Panc1 (cell line): ENCODE data around the gene AGO1.

Experiments
- CTCF ChIP-seq: fragments of 450-650 bp; IDR thresholded peaks from 2 replicates; pipeline ENCODE4 v1.5.1; 2017; ENCODE audit warnings: mild to moderate bottlenecking
- POLR2AphosphoS5 ChIP-seq: IDR thresholded peaks from 2 replicates; pipeline ENCODE4 v1.6.1; 2012; ENCODE audit warnings: mild to moderate bottlenecking, low read depth, low read length, moderate library complexity
- REST ChIP-seq, 2 experiments: IDR thresholded peaks; 2 replicates each; pipeline ENCODE4 v1.6.1; 2011 to 2012; ENCODE audit warnings: low read depth in 2 of 2, control low read depth in 1 of 2, low read length in 1 of 2, mild to moderate bottlenecking in 1 of 2, moderate library complexity in 1 of 2; ENCODE audit not compliant: insufficient read depth in 1 of 2
- SIN3A ChIP-seq: IDR thresholded peaks from 2 replicates; pipeline ENCODE4 v1.6.1; 2012; ENCODE audit warnings: low read depth, mild to moderate bottlenecking, low read length, moderate library complexity, borderline replicate concordance; ENCODE audit not compliant: insufficient read depth
- TCF7L2 ChIP-seq: IDR thresholded peaks from 2 replicates; pipeline ENCODE4 v1.6.1; 2011; ENCODE audit warnings: mild to moderate bottlenecking, low read depth, low read length, inconsistent platforms

GRCh38 chr1:35833395-35833794, 49.6 kb upstream of the AGO1 start:
- TF ChIP-seq CTCF: no peak
- no peak for TF ChIP-seq POLR2AphosphoS5
- TF ChIP-seq REST (IDR thresholded peaks at IDR 0.05; ENCODE audit: insufficient read depth in 1 of 2, low read depth in 2 of 2, low read length in 1 of 2): no peak
- no peak for TF ChIP-seq SIN3A
- no peak for TF ChIP-seq TCF7L2
